Progenitor cell of endocrine pancreas (in vitro differentiated cells): Measurements from ENCODE around the gene PKLR. TPM values are rescaled to one million over a fixed set of nuclear protein-coding genes. Genes with fewer than 3 reads are reported as not detected.

Experiments used
- DNase-seq: peaks from one replicate; pipeline ENCODE4 v3.0.0; 2021; ENCODE audit warnings: low spot score; ENCODE audit not compliant: unreplicated experiment
- H3K27ac Mint-ChIP-seq: 2 replicates; pipeline ENCODE4 v1.8.0; 2021; ENCODE audit warnings: mild to moderate bottlenecking, moderate library complexity, mixed read lengths
- H3K27me3 Mint-ChIP-seq: 2 replicates; pipeline ENCODE4 v1.8.0; 2021; ENCODE audit warnings: mixed read lengths
- H3K36me3 Mint-ChIP-seq: 2 replicates; pipeline ENCODE4 v1.8.0; 2022; ENCODE audit warnings: mixed read lengths; ENCODE audit not compliant: insufficient read depth
- H3K4me1 Mint-ChIP-seq: 2 replicates; pipeline ENCODE4 v1.8.0; 2021; ENCODE audit warnings: low read depth, mixed read lengths
- H3K4me3 Mint-ChIP-seq: 2 replicates; pipeline ENCODE4 v1.8.0; 2021; ENCODE audit warnings: low read depth, mild to moderate bottlenecking, moderate library complexity, mixed read lengths
- H3K9me3 Mint-ChIP-seq: 2 replicates; pipeline ENCODE4 v1.8.0; 2021; ENCODE audit warnings: low read depth, mixed read lengths
- CTCF ChIP-seq: fragments of 200-600 bp; sonication (generic); IDR thresholded peaks from one replicate; pipeline ENCODE4 v1.5.0; 2021; ENCODE audit warnings: antibody characterized with exemption, mild to moderate bottlenecking; ENCODE audit not compliant: unreplicated experiment
- total RNA-seq: library from RNA; stranded (reverse); gene quantifications from 2 replicates; pipeline ENCODE4 v1.2.1, GENCODE V29; 2021

The PKLR gene
- total RNA-seq, 1 donor from 2014 or later, result 0.57 TPM

- Mint-ChIP-seq H3K36me3 (peaks cover 11% of the 10 kb centered on the region), H3K27me3 (no peaks in the 10 kb centered on the region), H3K27ac (no peak overlapping the region), H3K4me3 (no peak overlapping the region), H3K4me1 (peaks cover 8% of the 10 kb centered on the region), H3K9me3 (no peaks in the 10 kb centered on the region)
- DNase-seq, result no peak
- TF ChIP-seq CTCF, result no peak
Measured at GRCh38 chr1:155327981-155328380, 26.7 kb upstream of the PKLR start.

GRCh38 chr1:155326631-155327037 lies 25.4 kb upstream of the PKLR start:
- no peak for DNase-seq
- no peak for TF ChIP-seq CTCF
- Mint-ChIP-seq H3K4me1 (peaks cover 15% of the 10 kb centered on the region), H3K27me3 (no peaks in the 10 kb centered on the region), H3K36me3 (peaks cover 11% of the 10 kb centered on the region), H3K4me3 (no peak overlapping the region), H3K27ac (no peak overlapping the region), H3K9me3 (no peaks in the 10 kb centered on the region)

GRCh38 chr1:155326020-155326526 lies 24.8 kb upstream of the PKLR start:
- no peak for DNase-seq
- H3K4me3 Mint-ChIP-seq, result peak overlapping the region; percentile 88
- no peaks in the 10 kb centered on the region for H3K9me3 Mint-ChIP-seq
- H3K27me3 Mint-ChIP-seq, result no peaks in the 10 kb centered on the region
- no peak for TF ChIP-seq CTCF
- peak overlapping the region; percentile 84 for H3K27ac Mint-ChIP-seq
- peaks cover 19% of the 10 kb centered on the region for H3K4me1 Mint-ChIP-seq
- peaks cover 7% of the 10 kb centered on the region for H3K36me3 Mint-ChIP-seq

GRCh38 chr1:155325603-155325893 lies 24.3 kb upstream of the PKLR start:
- Mint-ChIP-seq H3K9me3 (no peaks in the 10 kb centered on the region), H3K4me3 (peak overlapping the region; percentile 88), H3K36me3 (peaks cover 2% of the 10 kb centered on the region), H3K27me3 (no peaks in the 10 kb centered on the region), H3K4me1 (peaks cover 21% of the 10 kb centered on the region), H3K27ac (no peak overlapping the region)
- TF ChIP-seq CTCF, result no peak
- no peak for DNase-seq

GRCh38 chr1:155324717-155325602 lies 23.7 kb upstream of the PKLR start:
- Mint-ChIP-seq H3K27ac (peak overlapping the region; percentile 91), H3K27me3 (no peaks in the 10 kb centered on the region), H3K9me3 (no peaks in the 10 kb centered on the region), H3K4me3 (peak overlapping the region; percentile 88), H3K36me3 (peaks cover 2% of the 10 kb centered on the region), H3K4me1 (peaks cover 27% of the 10 kb centered on the region)
- DNase-seq, result peak; percentile 44
- TF ChIP-seq CTCF, result peak; percentile 58
